Gastroesophageal sphincter (tissue), 3 donors: ENCODE measurements around the gene MT1B.

Experiments
- CTCF ChIP-seq, 4 experiments: fragments of 200-600 bp in 2 of 4; fragments of 450-650 bp in 2 of 4; sonication (generic) in 1 of 4; IDR thresholded peaks; one replicate each; pipeline ENCODE4 v1.5.1; 2017 to 2019; ENCODE audit warnings: antibody characterized with exemption in 4 of 4, mild to moderate bottlenecking in 2 of 4, moderate library complexity in 2 of 4
- EP300 ChIP-seq: sonication (generic); formaldehyde crosslinking; IDR thresholded peaks from one replicate; pipeline ENCODE4 v1.6.1; 2017; ENCODE audit warnings: antibody characterized with exemption, mild to moderate bottlenecking
- POLR2A ChIP-seq, 2 donors: fragments of 450-650 bp; IDR thresholded peaks; one replicate each; pipeline ENCODE4 v1.6.1; 2017; ENCODE audit warnings: antibody characterized with exemption in 2 of 2, mild to moderate bottlenecking in 2 of 2, moderate library complexity in 1 of 2

- no peak for TF ChIP-seq CTCF (IDR thresholded peaks at IDR 0.05)
- TF ChIP-seq POLR2A (IDR thresholded peaks at IDR 0.05) = no peak
- no peak for TF ChIP-seq EP300
Observed at GRCh38 chr16:56683424-56684172, 31.9 kb downstream of the MT1B start.
